Measurements from ENCODE around the gene NMD3. TPM values are rescaled to one million over a fixed set of nuclear protein-coding genes. Genes with fewer than 3 reads are reported as not detected.

Gene NMD3
- total and polyA plus RNA-seq, 9 of the 15 experiments (the other 6 are each of a cell fraction or from before 2014, with no cell fraction given) = 63.5 to 178 (median 111) TPM

GRCh38 chr3:161263057-161263456 lies 41.9 kb downstream of the NMD3 start:
- ATAC-seq = no peak
- Histone ChIP-seq H4K20me1 (replicated peaks; ENCODE audit: control insufficient read depth, insufficient read depth, low read length) (no peaks in the 10 kb centered on the region), H2AFZ (ENCODE audit: low read depth, low read length) (no peak overlapping the region), H3K4me3 (no peak overlapping the region), H3K79me2 (ENCODE audit: control insufficient read depth, insufficient read depth, low read length) (no peaks in the 10 kb centered on the region), H3K36me3 (ENCODE audit: control insufficient read depth, insufficient read depth, low read length) (peaks cover 5% of the 10 kb centered on the region; the same call in 1 of the 3 replicates), H3K9me3 (replicated peaks; ENCODE audit: control insufficient read depth, insufficient read depth, low read depth, low read length) (0 out of 2 replicates have a peak, but pooled peaks cover 2% of the 10 kb centered on the region), H3K9me1 (ENCODE audit: control insufficient read depth, insufficient read depth, low read length) (no peaks in the 10 kb centered on the region), H3K27me3 (ENCODE audit: control insufficient read depth in 2 of 2, insufficient read depth in 2 of 2, low read length in 2 of 2) (no peaks in the 10 kb centered on the region), H3K9ac (ENCODE audit: insufficient read depth in 1 of 2, low read depth in 2 of 2, low read length in 2 of 2) (no peak overlapping the region), H3K4me1 (replicated peaks in 1 of 2; ENCODE audit: control insufficient read depth in 2 of 2, insufficient read depth in 2 of 2, low read length in 2 of 2) (no peaks in the 10 kb centered on the region), H3K4me2 (ENCODE audit: insufficient read depth, low read length) (no peak overlapping the region), H3K27ac (ENCODE audit: extremely low read depth, low read depth, low read length) (no peak overlapping the region)
- no TSS peak for BruUV-seq (replicated peaks)
- intact Hi-C loops (cut with micrococcal nuclease) = no loop called here
- POLR2A ChIA-PET = interaction anchor here (0.7 kb wide), 1 partner anchor 11 kb away, joined by 4 read pairs; no protein-coding TSS in a partner anchor
- in situ Hi-C loops (cut with MboI) = no loop called here
- no peak for DNase-seq (ENCODE audit: extremely low read depth in 1 of 4, low spot score in 3 of 4)
- WGBS (ENCODE audit: insufficient coverage, low coverage, missing lambda C conversion rate) = 76% methylated on average over 3 of the region's 3 CpGs
- no peak for FAIRE-seq
- CTCF ChIA-PET (ENCODE audit: low intra/inter-chr PET ratio) = no interaction called here
- TF ChIP-seq E2F1 (CRISPR knock-in tag; IDR thresholded peaks at IDR 0.05) (no peak), ZC3H8 (IDR thresholded peaks at IDR 0.05) (no peak), ZHX1 (conservative IDR thresholded peaks at IDR 0.05; ENCODE audit: low read length) (no peak), SRSF9 (IDR thresholded peaks at IDR 0.05; ENCODE audit: borderline replicate concordance, low read depth, low read length) (no peak), RAD51 (IDR thresholded peaks at IDR 0.05; ENCODE audit: borderline replicate concordance, low read depth) (no peak), SMARCB1 (IDR thresholded peaks at IDR 0.05; ENCODE audit: insufficient read length, low read depth) (no peak), USF1 (CRISPR knock-in tag; IDR thresholded peaks at IDR 0.05) (no peak), KDM2B (CRISPR knock-in tag; IDR thresholded peaks at IDR 0.05) (no peak), RBM25 (IDR thresholded peaks at IDR 0.05; ENCODE audit: low read depth, low read length, severe bottlenecking) (no peak), LCOR (CRISPR knock-in tag; IDR thresholded peaks at IDR 0.05) (no peak), SUPT5H (IDR thresholded peaks at IDR 0.05) (no peak), SAFB2 (IDR thresholded peaks at IDR 0.05; ENCODE audit: borderline replicate concordance, low read depth, low read length, severe bottlenecking) (no peak)
- TF ChIP-seq, protein P1, sequence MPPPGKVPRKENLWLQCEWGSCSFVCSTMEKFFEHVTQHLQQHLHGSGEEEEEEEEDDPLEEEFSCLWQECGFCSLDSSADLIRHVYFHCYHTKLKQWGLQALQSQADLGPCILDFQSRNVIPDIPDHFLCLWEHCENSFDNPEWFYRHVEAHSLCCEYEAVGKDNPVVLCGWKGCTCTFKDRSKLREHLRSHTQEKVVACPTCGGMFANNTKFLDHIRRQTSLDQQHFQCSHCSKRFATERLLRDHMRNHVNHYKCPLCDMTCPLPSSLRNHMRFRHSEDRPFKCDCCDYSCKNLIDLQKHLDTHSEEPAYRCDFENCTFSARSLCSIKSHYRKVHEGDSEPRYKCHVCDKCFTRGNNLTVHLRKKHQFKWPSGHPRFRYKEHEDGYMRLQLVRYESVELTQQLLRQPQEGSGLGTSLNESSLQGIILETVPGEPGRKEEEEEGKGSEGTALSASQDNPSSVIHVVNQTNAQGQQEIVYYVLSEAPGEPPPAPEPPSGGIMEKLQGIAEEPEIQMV (tag; conservative IDR thresholded peaks at IDR 0.05; ENCODE audit: low read depth) = no peak
- TF ChIP-seq, protein P2, sequence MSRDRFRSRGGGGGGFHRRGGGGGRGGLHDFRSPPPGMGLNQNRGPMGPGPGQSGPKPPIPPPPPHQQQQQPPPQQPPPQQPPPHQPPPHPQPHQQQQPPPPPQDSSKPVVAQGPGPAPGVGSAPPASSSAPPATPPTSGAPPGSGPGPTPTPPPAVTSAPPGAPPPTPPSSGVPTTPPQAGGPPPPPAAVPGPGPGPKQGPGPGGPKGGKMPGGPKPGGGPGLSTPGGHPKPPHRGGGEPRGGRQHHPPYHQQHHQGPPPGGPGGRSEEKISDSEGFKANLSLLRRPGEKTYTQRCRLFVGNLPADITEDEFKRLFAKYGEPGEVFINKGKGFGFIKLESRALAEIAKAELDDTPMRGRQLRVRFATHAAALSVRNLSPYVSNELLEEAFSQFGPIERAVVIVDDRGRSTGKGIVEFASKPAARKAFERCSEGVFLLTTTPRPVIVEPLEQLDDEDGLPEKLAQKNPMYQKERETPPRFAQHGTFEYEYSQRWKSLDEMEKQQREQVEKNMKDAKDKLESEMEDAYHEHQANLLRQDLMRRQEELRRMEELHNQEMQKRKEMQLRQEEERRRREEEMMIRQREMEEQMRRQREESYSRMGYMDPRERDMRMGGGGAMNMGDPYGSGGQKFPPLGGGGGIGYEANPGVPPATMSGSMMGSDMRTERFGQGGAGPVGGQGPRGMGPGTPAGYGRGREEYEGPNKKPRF (IDR thresholded peaks at IDR 0.05; ENCODE audit: low read depth, low read length) = no peak
